ENCODE data around the gene CCDC85C. TPM values are rescaled to one million over a fixed set of nuclear protein-coding genes. Genes with fewer than 3 reads are reported as not detected.

Gene CCDC85C
- total and polyA plus RNA-seq, 2 donors: 4.6 to 7.9 TPM

GRCh38 chr14:99511421-99512109 lies 92.4 kb downstream of the CCDC85C start:
- 97% methylated on average over 12 of the region's 12 CpGs for WGBS
- H3K4me1 ChIP-seq (ENCODE audit: control insufficient read depth in 2 of 2, insufficient read depth in 2 of 2, low read length in 2 of 2): no peaks in the 10 kb centered on the region
- H3K27me3 ChIP-seq (ENCODE audit: control insufficient read depth in 2 of 2, insufficient read depth in 1 of 2, low read length in 1 of 2): no peaks in the 10 kb centered on the region
- H3K36me3 ChIP-seq (ENCODE audit: control insufficient read depth in 2 of 2, insufficient read depth in 2 of 2, low read length in 1 of 2): peaks cover 48 to 77% of the 10 kb centered on the region in 2 donors
- H3K9me3 ChIP-seq (ENCODE audit: control insufficient read depth in 2 of 2, insufficient read depth in 1 of 2, low read length in 1 of 2): no peaks in the 10 kb centered on the region
- no peak overlapping the region for H3K27ac ChIP-seq (ENCODE audit: low read depth in 1 of 2, low read length in 1 of 2)
- H3K4me3 ChIP-seq (ENCODE audit: low read length in 2 of 2): no peak overlapping the region
- no peak for DNase-seq (ENCODE audit: low read depth in 6 of 9, low spot score in 9 of 9)

- no peaks in the 10 kb centered on the region for H3K9me3 ChIP-seq (ENCODE audit: control insufficient read depth in 2 of 2, insufficient read depth in 1 of 2, low read length in 1 of 2)
- no peak overlapping the region for H3K4me3 ChIP-seq (ENCODE audit: low read length in 2 of 2)
- H3K27ac ChIP-seq (ENCODE audit: low read depth in 1 of 2, low read length in 1 of 2): no peak overlapping the region
- H3K4me1 ChIP-seq (ENCODE audit: control insufficient read depth in 2 of 2, insufficient read depth in 2 of 2, low read length in 2 of 2): no peaks in the 10 kb centered on the region
- peaks cover 57 to 86% of the 10 kb centered on the region in 2 donors for H3K36me3 ChIP-seq (ENCODE audit: control insufficient read depth in 2 of 2, insufficient read depth in 2 of 2, low read length in 1 of 2)
- DNase-seq (ENCODE audit: low read depth in 6 of 9, low spot score in 9 of 9): no peak
- WGBS: 96% methylated on average over 15 of the region's 15 CpGs
- H3K27me3 ChIP-seq (ENCODE audit: control insufficient read depth in 2 of 2, insufficient read depth in 1 of 2, low read length in 1 of 2): no peaks in the 10 kb centered on the region
Measured at GRCh38 chr14:99510556-99511139, 93.4 kb downstream of the CCDC85C start.

- peak overlapping the region in 1 of 2 donors; percentile 26 for H3K27ac ChIP-seq (ENCODE audit: low read depth in 1 of 2, low read length in 1 of 2)
- no peak for DNase-seq (ENCODE audit: low read depth in 6 of 9, low spot score in 9 of 9)
Measured at GRCh38 chr14:99509871-99510555, 94.0 kb downstream of the CCDC85C start.

GRCh38 chr14:99508896-99509629 lies 94.9 kb downstream of the CCDC85C start:
- Histone ChIP-seq H3K36me3 (ENCODE audit: control insufficient read depth in 2 of 2, insufficient read depth in 2 of 2, low read length in 1 of 2) (peaks cover 68 to 88% of the 10 kb centered on the region in 2 donors), H3K9me3 (ENCODE audit: control insufficient read depth in 2 of 2, insufficient read depth in 1 of 2, low read length in 1 of 2) (no peaks in the 10 kb centered on the region), H3K27ac (ENCODE audit: low read depth in 1 of 2, low read length in 1 of 2) (no peak overlapping the region), H3K27me3 (ENCODE audit: control insufficient read depth in 2 of 2, insufficient read depth in 1 of 2, low read length in 1 of 2) (no peaks in the 10 kb centered on the region), H3K4me3 (ENCODE audit: low read length in 2 of 2) (no peak overlapping the region), H3K4me1 (ENCODE audit: control insufficient read depth in 2 of 2, insufficient read depth in 2 of 2, low read length in 2 of 2) (no peaks in the 10 kb centered on the region)
- WGBS: 97% methylated on average over 23 of the region's 23 CpGs
- DNase-seq (ENCODE audit: low read depth in 6 of 9, low spot score in 9 of 9): no peak

More at GRCh38 chr14:99509871-99510555, 94.0 kb downstream of the CCDC85C start:
- Histone ChIP-seq H3K27me3 (ENCODE audit: control insufficient read depth in 2 of 2, insufficient read depth in 1 of 2, low read length in 1 of 2) (no peaks in the 10 kb centered on the region), H3K9me3 (ENCODE audit: control insufficient read depth in 2 of 2, insufficient read depth in 1 of 2, low read length in 1 of 2) (no peaks in the 10 kb centered on the region), H3K4me3 (ENCODE audit: low read length in 2 of 2) (no peak overlapping the region), H3K36me3 (ENCODE audit: control insufficient read depth in 2 of 2, insufficient read depth in 2 of 2, low read length in 1 of 2) (peaks cover 63 to 90% of the 10 kb centered on the region in 2 donors), H3K4me1 (ENCODE audit: control insufficient read depth in 2 of 2, insufficient read depth in 2 of 2, low read length in 2 of 2) (no peaks in the 10 kb centered on the region)
- WGBS: 97% methylated on average over 27 of the region's 27 CpGs

GRCh38 chr14:99507860-99508640 lies 96.0 kb downstream of the CCDC85C start:
- no peaks in the 10 kb centered on the region for H3K9me3 ChIP-seq (ENCODE audit: control insufficient read depth in 2 of 2, insufficient read depth in 1 of 2, low read length in 1 of 2)
- H3K4me1 ChIP-seq (ENCODE audit: control insufficient read depth in 2 of 2, insufficient read depth in 2 of 2, low read length in 2 of 2): no peaks in the 10 kb centered on the region
- no peak for DNase-seq (ENCODE audit: low read depth in 6 of 9, low spot score in 9 of 9)
- no peaks in the 10 kb centered on the region for H3K27me3 ChIP-seq (ENCODE audit: control insufficient read depth in 2 of 2, insufficient read depth in 1 of 2, low read length in 1 of 2)
- WGBS: 98% methylated on average over 13 of the region's 13 CpGs
- peaks cover 75 to 87% of the 10 kb centered on the region in 2 donors for H3K36me3 ChIP-seq (ENCODE audit: control insufficient read depth in 2 of 2, insufficient read depth in 2 of 2, low read length in 1 of 2)
- H3K4me3 ChIP-seq (ENCODE audit: low read length in 2 of 2): no peak overlapping the region
- H3K27ac ChIP-seq (ENCODE audit: low read depth in 1 of 2, low read length in 1 of 2): no peak overlapping the region

GRCh38 chr14:99506276-99506675 lies 97.7 kb downstream of the CCDC85C start:
- Histone ChIP-seq H3K27ac (ENCODE audit: low read depth in 1 of 2, low read length in 1 of 2) (no peak overlapping the region), H3K4me1 (ENCODE audit: control insufficient read depth in 2 of 2, insufficient read depth in 2 of 2, low read length in 2 of 2) (no peaks in the 10 kb centered on the region), H3K36me3 (ENCODE audit: control insufficient read depth in 2 of 2, insufficient read depth in 2 of 2, low read length in 1 of 2) (peaks cover 86 to 87% of the 10 kb centered on the region in 2 donors), H3K4me3 (ENCODE audit: low read length in 2 of 2) (no peak overlapping the region), H3K27me3 (ENCODE audit: control insufficient read depth in 2 of 2, insufficient read depth in 1 of 2, low read length in 1 of 2) (no peaks in the 10 kb centered on the region), H3K9me3 (ENCODE audit: control insufficient read depth in 2 of 2, insufficient read depth in 1 of 2, low read length in 1 of 2) (no peaks in the 10 kb centered on the region)
- no peak for DNase-seq (ENCODE audit: low read depth in 6 of 9, low spot score in 9 of 9)
- WGBS: 95% methylated on average over 6 of the region's 6 CpGs

- 94% methylated on average over 5 of the region's 5 CpGs for WGBS
- Histone ChIP-seq H3K4me3 (ENCODE audit: low read length in 2 of 2) (no peak overlapping the region), H3K27ac (ENCODE audit: low read depth in 1 of 2, low read length in 1 of 2) (no peak overlapping the region), H3K27me3 (ENCODE audit: control insufficient read depth in 2 of 2, insufficient read depth in 1 of 2, low read length in 1 of 2) (no peaks in the 10 kb centered on the region), H3K36me3 (ENCODE audit: control insufficient read depth in 2 of 2, insufficient read depth in 2 of 2, low read length in 1 of 2) (peaks cover 82 to 87% of the 10 kb centered on the region in 2 donors), H3K4me1 (ENCODE audit: control insufficient read depth in 2 of 2, insufficient read depth in 2 of 2, low read length in 2 of 2) (no peaks in the 10 kb centered on the region), H3K9me3 (ENCODE audit: control insufficient read depth in 2 of 2, insufficient read depth in 1 of 2, low read length in 1 of 2) (no peaks in the 10 kb centered on the region)
- DNase-seq (ENCODE audit: low read depth in 6 of 9, low spot score in 9 of 9): no peak
Measured at GRCh38 chr14:99505089-99505488, 98.9 kb downstream of the CCDC85C start.

GRCh38 chr14:99503848-99504453 lies 100.1 kb downstream of the CCDC85C start:
- 97% methylated on average over 4 of the region's 4 CpGs for WGBS
- H3K27me3 ChIP-seq (ENCODE audit: control insufficient read depth in 2 of 2, insufficient read depth in 1 of 2, low read length in 1 of 2): no peaks in the 10 kb centered on the region
- H3K36me3 ChIP-seq (ENCODE audit: control insufficient read depth in 2 of 2, insufficient read depth in 2 of 2, low read length in 1 of 2): peaks cover 71 to 77% of the 10 kb centered on the region in 2 donors
- H3K4me3 ChIP-seq (ENCODE audit: low read length in 2 of 2): no peak overlapping the region
- DNase-seq (ENCODE audit: low read depth in 6 of 9, low spot score in 9 of 9): no peak
- H3K27ac ChIP-seq (ENCODE audit: low read depth in 1 of 2, low read length in 1 of 2): no peak overlapping the region
- no peaks in the 10 kb centered on the region for H3K9me3 ChIP-seq (ENCODE audit: control insufficient read depth in 2 of 2, insufficient read depth in 1 of 2, low read length in 1 of 2)
- no peaks in the 10 kb centered on the region for H3K4me1 ChIP-seq (ENCODE audit: control insufficient read depth in 2 of 2, insufficient read depth in 2 of 2, low read length in 2 of 2)
